HCT116 (cell line): Measurements from ENCODE around the gene ASAP2. TPM values are rescaled to one million over a fixed set of nuclear protein-coding genes. Genes with fewer than 3 reads are reported as not detected.
A peak's percentile ranks its signal among the peaks of the same experiment; 100 is the strongest.

Experiments used
- ATAC-seq: fragments of 200-7000 bp; cut with Tn5 transposase; 2 replicates; pipeline ENCODE4 v1.9.1; 2020; ENCODE audit warnings: mild to moderate bottlenecking, moderate library complexity
- BruUV-seq: library from RNA; stranded (reverse); fragments of 400-500 nt; replicated peaks from 2 replicates; lab custom pipeline; 2021; lab: Mats Ljungman, UMichigan
- CTCF ChIA-PET: fragments of 300-600 bp; sonication (Branson Sonifier 250); formaldehyde crosslinking; loops from one replicate; lab custom pipeline; 2021; ENCODE audit warnings: antibody characterized with exemption; lab: Charles Lee
- POLR2A ChIA-PET: fragments of 300-600, 350-600 bp; sonication (Branson Sonifier 250); formaldehyde crosslinking; loops from one replicate; lab custom pipeline; 2021; ENCODE audit warnings: antibody characterized with exemption; lab: Charles Lee
- RAD21 ChIA-PET, 2 experiments: fragments of 300-600 bp; sonication (Branson Sonifier 250); formaldehyde crosslinking; loops; one replicate each; lab custom pipeline; 2023; ENCODE audit warnings: low total read pairs in 2 of 2; ENCODE audit not compliant: uncharacterized antibody in 2 of 2, unreplicated experiment in 2 of 2, low non-redundant PET in 1 of 2; lab: Charles Lee
- DNase-seq: peaks from one replicate; pipeline ENCODE4 v3.0.0-alpha.2; 2010; ENCODE audit warnings: low read depth, low spot score
- H2AFZ ChIP-seq: fragments of 200-600 bp; shearing (Covaris generic), sonication (generic); 2 replicates; pipeline ENCODE4 v1.6.1; 2017; ENCODE audit warnings: low read depth, mixed run types, mixed read lengths, antibody characterized with exemption, low read length; ENCODE audit not compliant: poor library complexity, severe bottlenecking
- H3K27ac ChIP-seq: 2 replicates; pipeline ENCODE4 v1.5.1; 2012; ENCODE audit warnings: low read depth, low read length
- H3K27me3 ChIP-seq: fragments of 200-600 bp; sonication (generic); 2 replicates; pipeline ENCODE4 v1.6.1; 2016; ENCODE audit warnings: mixed run types, low read length, mixed read lengths; ENCODE audit not compliant: insufficient read depth
- H3K36me3 ChIP-seq, 2 experiments: fragments of 200-500 bp in 1 of 2; fragments of 200-600 bp in 1 of 2; sonication (Bioruptor generic) in 1 of 2; sonication (generic) in 1 of 2; 2 replicates each; pipeline versions ENCODE4 v1.5.1 to v1.6.1; 2014 to 2016; ENCODE audit warnings: low read length in 2 of 2, inconsistent platforms in 1 of 2, mixed read lengths in 1 of 2, mixed run types in 1 of 2; ENCODE audit not compliant: insufficient read depth in 2 of 2, control insufficient read depth in 1 of 2
- H3K4me1 ChIP-seq, 2 experiments: fragments of 200-600 bp in 1 of 2; sonication (generic) in 1 of 2; 2 replicates each; pipeline versions ENCODE4 v1.5.1 to v1.6.1; 2012 to 2017; ENCODE audit warnings: low read length in 2 of 2, inconsistent platforms in 1 of 2, mild to moderate bottlenecking in 1 of 2, mixed read lengths in 1 of 2, mixed run types in 1 of 2, moderate library complexity in 1 of 2; ENCODE audit not compliant: insufficient read depth in 2 of 2, control insufficient read depth in 1 of 2
- H3K4me2 ChIP-seq: fragments of 200-600 bp; sonication (generic); 2 replicates; pipeline ENCODE4 v1.6.1; 2017; ENCODE audit warnings: mixed run types, low read length, mixed read lengths
- H3K4me3 ChIP-seq, 2 experiments: fragments of 200-600 bp in 1 of 2; sonication (generic) in 1 of 2; replicated peaks in 1 of 2; 2 replicates each; pipeline ENCODE4 v1.5.1; 2011 to 2016; ENCODE audit warnings: low read length in 2 of 2, control low read depth in 1 of 2, low read depth in 1 of 2, mild to moderate bottlenecking in 1 of 2, mixed read lengths in 1 of 2, mixed run types in 1 of 2
- H3K79me2 ChIP-seq: fragments of 200-600 bp; sonication (generic); 2 replicates; pipeline ENCODE4 v1.6.1; 2017; ENCODE audit warnings: mild to moderate bottlenecking, mixed run types, low read length, moderate library complexity, mixed read lengths; ENCODE audit not compliant: insufficient read depth
- H3K9ac ChIP-seq: fragments of 200-600 bp; sonication (generic); 2 replicates; pipeline ENCODE4 v1.6.1; 2016; ENCODE audit warnings: low read length, mixed read lengths
- H3K9me2 ChIP-seq: fragments of 200-600 bp; sonication (generic), shearing (Covaris generic); 2 replicates; pipeline ENCODE4 v1.6.1; 2017; ENCODE audit warnings: mixed run types, mild to moderate bottlenecking, moderate library complexity; ENCODE audit not compliant: insufficient read depth
- H3K9me3 ChIP-seq, 2 experiments: fragments of 200-500 bp in 1 of 2; fragments of 200-600 bp in 1 of 2; sonication (Bioruptor generic) in 1 of 2; sonication (generic) in 1 of 2; 2 replicates each; pipeline ENCODE4 v1.6.1; 2014 to 2017; ENCODE audit warnings: low read length in 2 of 2, mixed read lengths in 2 of 2, inconsistent platforms in 1 of 2, low read depth in 1 of 2, mild to moderate bottlenecking in 1 of 2, mixed run types in 1 of 2, moderate library complexity in 1 of 2; ENCODE audit not compliant: control insufficient read depth in 1 of 2, insufficient read depth in 1 of 2
- H4K20me1 ChIP-seq: fragments of 200-600 bp; sonication (generic), shearing (Covaris generic); 2 replicates; pipeline ENCODE4 v1.6.1; 2017; ENCODE audit warnings: mixed run types, mild to moderate bottlenecking, moderate library complexity; ENCODE audit not compliant: insufficient read depth
- EGR1 ChIP-seq: IDR thresholded peaks from 2 replicates; pipeline ENCODE4 v1.6.1; 2012; ENCODE audit warnings: low read depth
- EZH2phosphoT487 ChIP-seq: fragments of 200-600 bp; IDR thresholded peaks from 2 replicates; pipeline ENCODE4 v1.6.1; 2018; ENCODE audit warnings: antibody characterized with exemption, borderline replicate concordance
- FOSL1 ChIP-seq: IDR thresholded peaks from 2 replicates; pipeline ENCODE4 v1.6.1; 2012; ENCODE audit warnings: low read depth
- RAD21 ChIP-seq: IDR thresholded peaks from 2 replicates; pipeline ENCODE4 v1.6.1; 2012; ENCODE audit warnings: low read depth, mild to moderate bottlenecking
- TCF7L2 ChIP-seq: IDR thresholded peaks from 2 replicates; pipeline ENCODE4 v1.7.0; 2011; ENCODE audit warnings: borderline replicate concordance, inconsistent platforms; ENCODE audit not compliant: insufficient read depth, insufficient read length; ENCODE audit errors: extremely low read depth
- intact Hi-C: fragments of 100-400 bp; cut with micrococcal nuclease; formaldehyde crosslinking; loops from 2 replicates; pipeline ENCODE4 v1.10.0; 2022
- total RNA-seq: library from RNA; stranded (reverse); gene quantifications from one replicate; pipeline ENCODE4 v1.2.1, GENCODE V29; 2021; ENCODE audit not compliant: unreplicated experiment
- TF ChIP-seq, protein P1 (sequence below): IDR thresholded peaks from 2 replicates; pipeline ENCODE4 v1.6.1; 2012
- TF ChIP-seq, protein P2 (sequence below): IDR thresholded peaks from 2 replicates; pipeline ENCODE4 v1.6.1; 2012; ENCODE audit warnings: low read depth

Gene ASAP2
- total RNA-seq, 1 experiment from 2014 or later: 16.5 TPM

DNA sequence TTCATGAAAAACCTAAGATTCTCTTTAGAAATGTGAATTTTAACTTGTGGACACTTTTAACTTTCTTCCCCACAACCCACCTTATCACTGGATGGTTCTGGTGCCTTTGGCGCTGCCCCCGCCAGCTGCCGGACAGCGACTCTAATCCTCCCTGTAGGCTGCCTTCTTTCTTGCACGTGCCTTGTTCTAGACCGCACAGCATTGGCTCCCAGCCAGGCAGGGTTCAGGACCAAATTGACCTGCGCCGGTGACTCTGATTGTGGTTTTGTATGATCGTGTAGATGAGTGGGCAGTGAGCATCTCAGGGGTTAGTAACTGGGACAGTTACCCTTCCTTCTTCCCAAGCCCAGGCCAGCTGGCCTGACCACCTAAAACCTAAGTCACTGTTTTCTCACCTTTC is 106.8 kb downstream of the ASAP2 start:
- ChIA-PET POLR2A (no interaction called here), CTCF (no interaction called here), RAD21 (no interaction called here)
- Histone ChIP-seq H3K4me2 (peak overlapping the region; percentile 13; the same call in 1 of the 2 replicates), H3K9me3 (no peaks in the 10 kb centered on the region), H3K36me3 (no peaks in the 10 kb centered on the region), H3K27ac (no peak overlapping the region), H3K4me1 (peaks cover 17 to 44% of the 10 kb centered on the region in 2 experiments; a peak in 3 of 4 replicates), H3K27me3 (no peaks in the 10 kb centered on the region), H3K79me2 (no peaks in the 10 kb centered on the region), H3K9me2 (no peaks in the 10 kb centered on the region), H2AFZ (no peak overlapping the region), H4K20me1 (0 out of 2 replicates have a peak, but pooled peaks cover 4% of the 10 kb centered on the region), H3K4me3 (no peak overlapping the region), H3K9ac (no peak overlapping the region)
- TF ChIP-seq, protein P1, sequence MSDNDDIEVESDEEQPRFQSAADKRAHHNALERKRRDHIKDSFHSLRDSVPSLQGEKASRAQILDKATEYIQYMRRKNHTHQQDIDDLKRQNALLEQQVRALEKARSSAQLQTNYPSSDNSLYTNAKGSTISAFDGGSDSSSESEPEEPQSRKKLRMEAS: no peak
- TF ChIP-seq FOSL1 (no peak), RAD21 (no peak), EGR1 (no peak)
- peak; percentile 27 for DNase-seq
- no TSS peak for BruUV-seq
- peak; percentile 45; the same call in 1 of the 2 replicates for ATAC-seq
- intact Hi-C loops: no loop called here

DNA sequence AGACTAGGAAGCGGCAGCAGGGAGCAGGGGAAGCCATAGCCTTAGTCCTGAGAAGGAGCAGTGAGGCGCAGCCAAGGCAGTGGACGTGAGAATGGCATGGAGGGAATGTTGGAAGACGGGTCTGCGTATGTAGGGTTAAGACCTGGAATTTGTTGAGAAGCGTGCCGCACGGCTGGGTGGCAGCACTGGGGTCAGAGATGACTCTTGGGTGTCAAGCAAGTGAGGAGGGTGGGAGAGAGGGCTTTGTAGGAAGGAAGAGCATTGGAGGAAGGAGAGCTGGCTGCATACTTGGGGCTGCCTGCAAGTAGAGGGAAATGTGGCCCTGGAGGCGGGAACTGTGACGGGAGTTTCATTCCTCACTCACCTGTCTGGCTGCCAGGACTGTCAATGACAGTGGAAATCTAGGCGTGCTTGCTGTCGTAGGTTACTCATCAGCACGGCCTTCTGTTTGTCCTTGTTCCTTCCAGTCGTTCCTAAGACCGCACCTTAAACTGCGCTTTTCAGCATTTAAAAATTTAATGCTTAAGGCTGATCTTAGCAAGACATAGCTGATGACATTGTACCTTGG is 108.8 kb downstream of the ASAP2 start:
- no peaks in the 10 kb centered on the region for H4K20me1 ChIP-seq
- no peak overlapping the region for H3K4me3 ChIP-seq
- no peaks in the 10 kb centered on the region for H3K9me3 ChIP-seq
- RAD21 ChIA-PET: no interaction called here
- no peak overlapping the region for H2AFZ ChIP-seq
- no peaks in the 10 kb centered on the region for H3K27me3 ChIP-seq
- no peak for DNase-seq
- no peaks in the 10 kb centered on the region for H3K36me3 ChIP-seq
- no peak overlapping the region for H3K27ac ChIP-seq
- H3K4me2 ChIP-seq: peak overlapping the region; percentile 46
- intact Hi-C loops: no loop called here
- H3K4me1 ChIP-seq: peaks cover 11 to 34% of the 10 kb centered on the region in 2 experiments; a peak in 3 of 4 replicates
- no TSS peak for BruUV-seq
- no peak overlapping the region for H3K9ac ChIP-seq
- peak; percentile 65 for ATAC-seq
- no peaks in the 10 kb centered on the region for H3K79me2 ChIP-seq
- H3K9me2 ChIP-seq: no peaks in the 10 kb centered on the region
- POLR2A ChIA-PET: no interaction called here
- TF ChIP-seq EGR1: no peak
- TF ChIP-seq, protein P2, sequence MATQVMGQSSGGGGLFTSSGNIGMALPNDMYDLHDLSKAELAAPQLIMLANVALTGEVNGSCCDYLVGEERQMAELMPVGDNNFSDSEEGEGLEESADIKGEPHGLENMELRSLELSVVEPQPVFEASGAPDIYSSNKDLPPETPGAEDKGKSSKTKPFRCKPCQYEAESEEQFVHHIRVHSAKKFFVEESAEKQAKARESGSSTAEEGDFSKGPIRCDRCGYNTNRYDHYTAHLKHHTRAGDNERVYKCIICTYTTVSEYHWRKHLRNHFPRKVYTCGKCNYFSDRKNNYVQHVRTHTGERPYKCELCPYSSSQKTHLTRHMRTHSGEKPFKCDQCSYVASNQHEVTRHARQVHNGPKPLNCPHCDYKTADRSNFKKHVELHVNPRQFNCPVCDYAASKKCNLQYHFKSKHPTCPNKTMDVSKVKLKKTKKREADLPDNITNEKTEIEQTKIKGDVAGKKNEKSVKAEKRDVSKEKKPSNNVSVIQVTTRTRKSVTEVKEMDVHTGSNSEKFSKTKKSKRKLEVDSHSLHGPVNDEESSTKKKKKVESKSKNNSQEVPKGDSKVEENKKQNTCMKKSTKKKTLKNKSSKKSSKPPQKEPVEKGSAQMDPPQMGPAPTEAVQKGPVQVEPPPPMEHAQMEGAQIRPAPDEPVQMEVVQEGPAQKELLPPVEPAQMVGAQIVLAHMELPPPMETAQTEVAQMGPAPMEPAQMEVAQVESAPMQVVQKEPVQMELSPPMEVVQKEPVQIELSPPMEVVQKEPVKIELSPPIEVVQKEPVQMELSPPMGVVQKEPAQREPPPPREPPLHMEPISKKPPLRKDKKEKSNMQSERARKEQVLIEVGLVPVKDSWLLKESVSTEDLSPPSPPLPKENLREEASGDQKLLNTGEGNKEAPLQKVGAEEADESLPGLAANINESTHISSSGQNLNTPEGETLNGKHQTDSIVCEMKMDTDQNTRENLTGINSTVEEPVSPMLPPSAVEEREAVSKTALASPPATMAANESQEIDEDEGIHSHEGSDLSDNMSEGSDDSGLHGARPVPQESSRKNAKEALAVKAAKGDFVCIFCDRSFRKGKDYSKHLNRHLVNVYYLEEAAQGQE: no peak
- no peak for TF ChIP-seq FOSL1
- no peak for TF ChIP-seq TCF7L2
- no peak for TF ChIP-seq EZH2phosphoT487
- TF ChIP-seq, protein P1: no peak
- CTCF ChIA-PET: no interaction called here
